Renal cortical epithelial cell (primary cell): ENCODE measurements around the gene MGAT3. TPM values are rescaled to one million over a fixed set of nuclear protein-coding genes. Genes with fewer than 3 reads are reported as not detected.
"Not testable (repeated sequence)": the region's sequence is repeated elsewhere in the genome, so short reads cannot be mapped to it uniquely, and the experiment has no call there.

Experiments used
- DNase-seq: peaks from one replicate; pipeline ENCODE4 v3.0.0-alpha.2; 2011; ENCODE audit warnings: low read depth
- total RNA-seq: library from RNA; depleted of rRNA; stranded (reverse); fragments of >200 nt; gene quantifications from 2 replicates; pipeline ENCODE4 v1.2.3, GENCODE V29; 2014

MGAT3 gene
- total RNA-seq, 1 donor from 2014 or later = 0.40 TPM

GRCh38 chr22:39490966-39491680 lies 34.3 kb downstream of the MGAT3 start:
- no peak for DNase-seq

DNA sequence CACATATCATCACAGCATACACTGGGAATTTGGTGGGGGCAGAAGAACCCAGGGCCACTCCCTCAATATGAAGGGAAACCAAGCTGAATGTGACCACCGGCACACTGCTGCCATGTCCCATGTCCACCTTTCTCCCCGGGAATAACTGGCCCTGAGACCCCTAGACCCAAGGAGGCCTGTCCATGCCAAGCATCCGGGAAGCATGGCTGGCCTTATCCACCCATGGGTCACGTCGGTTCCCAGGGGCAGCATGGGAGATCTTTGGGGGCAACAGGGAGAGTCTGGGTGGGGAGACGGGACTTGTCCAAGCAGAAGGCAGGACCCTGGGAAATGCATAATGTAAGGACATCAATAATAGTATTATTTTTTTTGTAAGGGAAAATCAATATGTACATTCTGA lies 34.9 kb downstream of the MGAT3 start:
- no peak for DNase-seq

DNA sequence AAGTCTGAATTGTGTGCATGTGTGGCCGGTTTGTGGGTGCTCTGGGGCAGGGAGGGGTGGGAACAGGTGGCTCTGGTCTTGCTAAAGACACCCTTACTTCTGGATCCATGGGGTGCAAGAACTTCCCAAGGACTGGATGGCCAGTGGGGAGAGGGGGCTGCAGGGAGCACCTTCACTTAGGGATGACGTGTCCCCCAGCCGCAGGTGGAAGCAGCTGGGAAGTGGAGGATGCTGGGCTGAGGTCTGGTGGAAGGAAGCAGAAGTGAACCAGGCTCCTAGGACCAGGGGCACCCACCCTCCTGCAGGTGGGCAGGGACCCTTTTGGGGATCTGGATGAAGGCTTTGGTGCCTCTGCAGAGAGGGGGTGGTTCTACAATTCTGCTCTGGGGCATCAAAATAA lies 35.4 kb downstream of the MGAT3 start:
- no peak for DNase-seq

- DNase-seq = peak; percentile 39
Observed at GRCh38 chr22:39493759-39494158, 36.9 kb downstream of the MGAT3 start.

GRCh38 chr22:39494471-39495120 lies 37.8 kb downstream of the MGAT3 start:
- no peak for DNase-seq

DNA sequence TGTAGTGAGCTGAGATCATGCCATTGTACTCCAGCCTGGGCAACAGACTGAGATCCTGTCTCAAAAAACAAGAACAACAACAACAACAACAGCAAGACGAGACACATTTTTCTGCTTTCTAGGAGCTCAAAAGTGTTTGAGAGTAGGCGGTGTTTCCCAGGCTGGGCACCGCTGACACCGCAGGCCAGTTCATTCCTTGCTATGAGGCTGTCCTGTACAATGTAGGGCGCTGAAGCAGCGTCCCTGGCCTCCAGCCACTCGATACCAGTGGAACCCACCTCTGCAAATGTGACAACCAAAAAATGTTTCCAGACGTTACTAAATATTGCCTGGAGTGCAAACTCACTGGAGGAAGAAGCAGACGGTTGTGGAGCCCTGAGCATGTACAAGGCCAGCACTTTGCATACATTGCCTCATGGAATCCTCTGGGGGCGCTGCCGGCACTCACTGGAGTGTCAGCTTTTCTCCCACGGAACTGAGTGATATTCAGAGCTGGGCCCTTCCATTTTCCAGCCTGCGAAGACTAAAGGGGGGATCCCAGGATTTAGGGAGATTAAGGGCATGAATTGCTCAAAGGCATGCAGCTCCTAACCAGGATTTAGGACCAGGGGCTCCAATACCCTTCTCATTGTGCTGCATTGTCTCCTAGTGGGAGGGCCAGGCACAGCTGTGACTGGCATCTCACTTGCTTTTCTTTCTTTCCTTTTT lies 39.5 kb downstream of the MGAT3 start:
- peak; percentile 49 for DNase-seq

- no peak for DNase-seq
Observed at GRCh38 chr22:39497429-39497828, 40.6 kb downstream of the MGAT3 start.

DNA sequence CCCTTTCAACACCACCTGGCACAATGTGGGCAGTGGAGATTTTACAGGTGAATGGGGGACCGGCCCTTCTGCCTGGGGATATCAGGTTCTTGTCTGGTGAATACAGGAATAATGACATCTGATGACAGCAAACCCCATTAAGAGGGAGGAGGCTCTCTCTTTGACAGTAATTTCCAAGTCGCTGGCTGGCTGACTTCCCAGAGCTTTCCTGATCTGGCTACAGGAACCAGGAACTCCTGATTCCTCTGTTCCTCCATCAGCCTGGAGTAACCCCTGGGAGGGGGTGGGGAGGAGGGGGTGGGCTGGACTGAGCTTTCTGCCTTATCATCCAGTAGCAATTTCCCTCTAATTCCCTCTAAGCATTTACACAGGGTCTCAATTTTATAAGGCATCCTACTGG lies 41.6 kb downstream of the MGAT3 start:
- DNase-seq = no peak

GRCh38 chr22:39498802-39499201 lies 42.0 kb downstream of the MGAT3 start:
- no peak for DNase-seq

DNA sequence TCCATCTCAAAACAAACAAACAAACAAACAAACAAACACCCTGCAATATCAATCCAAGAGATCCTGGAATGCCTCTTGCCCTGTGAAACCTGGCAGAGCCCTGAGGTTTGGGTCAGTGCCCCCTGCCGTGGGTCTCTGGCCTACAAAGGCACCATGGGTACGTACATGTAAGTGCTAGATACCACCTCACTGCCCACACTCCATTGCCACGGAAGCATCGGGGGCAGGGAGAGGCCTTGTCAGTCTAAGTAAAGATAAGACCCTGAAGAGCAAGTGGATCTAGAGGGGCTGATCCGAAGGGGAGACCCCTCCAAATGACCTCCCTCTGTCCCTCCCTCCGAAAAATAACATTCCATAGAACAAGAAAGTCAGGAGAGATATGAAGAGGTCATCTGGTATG lies 43.3 kb downstream of the MGAT3 start:
- DNase-seq = no peak

DNA sequence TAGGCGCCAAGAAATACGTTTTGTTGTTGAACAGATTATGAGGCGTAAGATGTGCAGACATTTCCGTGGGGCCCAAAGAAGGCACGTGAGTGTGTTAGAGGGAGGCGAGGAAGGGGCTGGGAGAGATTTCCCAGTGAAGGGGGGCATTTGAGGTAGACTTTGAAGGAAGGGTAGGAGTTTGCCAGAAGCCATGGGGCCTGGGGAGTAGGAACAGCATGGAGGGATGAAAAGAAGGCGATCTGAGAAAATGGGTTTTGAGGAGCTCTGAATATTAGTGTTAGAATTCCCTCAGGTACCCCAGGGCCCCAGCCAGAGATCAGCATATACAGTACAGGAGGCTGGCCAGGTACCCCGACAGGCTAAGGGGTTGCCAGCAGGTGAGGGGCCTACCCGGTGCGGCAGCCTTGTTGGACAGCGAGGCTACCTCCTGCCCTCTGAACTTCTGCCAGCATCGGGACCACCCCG lies 44.9 kb downstream of the MGAT3 start:
- no peak for DNase-seq

- peak; percentile 91 for DNase-seq
Observed at GRCh38 chr22:39502109-39502788, 45.4 kb downstream of the MGAT3 start, which contains the start of gene MIEF1. MIEF1 (plus strand) TSS chr22:39502290; CDS start chr22:39511295, 9,005 bp downstream.

GRCh38 chr22:39502789-39503409 lies 46.1 kb downstream of the MGAT3 start:
- no peak for DNase-seq

GRCh38 chr22:39503630-39504029 lies 46.8 kb downstream of the MGAT3 start:
- DNase-seq = no peak

DNA sequence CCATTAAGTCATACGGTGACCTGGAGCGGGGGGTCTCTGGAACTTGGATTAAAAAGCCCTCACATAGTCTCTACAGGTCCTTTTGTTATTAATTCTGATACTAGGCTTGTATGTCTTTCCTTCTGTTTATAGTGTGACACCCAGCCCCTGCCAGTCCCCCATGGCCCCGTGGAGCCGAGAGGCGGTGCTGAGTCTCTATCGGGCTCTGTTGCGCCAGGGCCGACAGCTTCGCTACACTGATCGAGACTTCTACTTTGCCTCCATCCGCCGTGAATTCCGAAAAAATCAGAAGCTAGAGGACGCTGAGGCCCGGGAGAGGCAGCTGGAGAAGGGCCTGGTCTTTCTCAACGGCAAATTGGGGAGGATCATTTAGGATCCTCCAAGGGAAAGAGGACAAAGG lies 47.3 kb downstream of the MGAT3 start:
- DNase-seq = no peak

GRCh38 chr22:39507021-39507420 lies 50.2 kb downstream of the MGAT3 start:
- not testable (repeated sequence) for DNase-seq

DNA sequence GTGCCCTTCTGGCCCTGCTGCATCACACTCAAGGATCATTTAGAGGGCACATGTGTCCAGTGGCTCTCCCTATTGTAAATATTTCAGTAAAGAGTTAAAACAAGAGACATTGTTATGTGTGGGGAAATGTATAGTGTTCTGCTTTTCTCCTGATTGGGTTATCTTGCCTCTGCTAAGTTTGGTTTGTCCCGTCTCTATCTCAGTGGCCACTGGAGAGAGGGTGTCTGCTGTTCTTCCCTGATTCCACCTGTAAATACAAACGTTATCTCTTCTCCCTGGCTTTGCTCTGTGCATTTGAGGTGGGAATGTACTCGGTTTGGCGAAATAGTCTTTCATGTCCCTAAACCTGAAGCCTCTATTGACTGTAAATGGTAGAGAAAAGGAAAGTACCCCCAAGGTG lies 51.6 kb downstream of the MGAT3 start:
- DNase-seq = no peak

GRCh38 chr22:39510529-39511149 lies 53.8 kb downstream of the MGAT3 start:
- no peak for DNase-seq

- DNase-seq = no peak
Observed at GRCh38 chr22:39511226-39511625, 54.4 kb downstream of the MGAT3 start.

DNA sequence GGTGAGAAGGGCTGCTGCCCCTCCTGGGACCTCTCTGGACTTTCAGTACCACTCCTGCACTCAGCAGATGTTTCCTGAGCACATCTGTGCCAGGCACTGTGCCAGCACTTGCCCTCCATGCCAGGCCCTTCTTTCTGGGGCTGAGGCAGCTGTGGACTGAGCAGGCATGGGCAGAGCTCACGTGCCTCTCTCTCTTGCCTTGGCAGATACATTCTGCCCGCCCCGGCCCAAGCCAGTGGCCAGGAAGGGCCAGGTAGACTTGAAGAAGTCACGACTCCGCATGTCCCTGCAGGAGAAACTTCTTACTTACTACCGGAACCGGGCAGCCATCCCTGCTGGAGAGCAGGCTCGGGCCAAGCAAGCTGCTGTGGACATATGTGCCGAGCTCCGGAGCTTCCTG lies 55.2 kb downstream of the MGAT3 start:
- no peak for DNase-seq

DNA sequence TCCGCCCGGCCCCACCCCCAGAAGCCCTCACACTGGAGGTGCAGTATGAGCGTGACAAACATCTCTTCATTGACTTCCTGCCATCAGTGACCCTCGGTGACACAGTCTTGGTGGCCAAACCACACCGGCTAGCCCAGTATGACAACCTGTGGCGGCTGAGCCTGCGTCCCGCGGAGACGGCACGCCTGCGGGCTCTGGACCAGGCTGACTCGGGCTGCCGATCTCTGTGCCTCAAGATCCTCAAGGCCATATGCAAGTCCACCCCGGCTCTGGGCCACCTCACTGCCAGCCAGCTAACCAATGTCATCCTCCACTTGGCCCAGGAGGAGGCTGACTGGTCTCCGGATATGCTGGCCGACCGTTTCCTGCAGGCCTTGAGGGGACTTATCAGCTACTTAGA lies 57.0 kb downstream of the MGAT3 start:
- DNase-seq = no peak
